Measurements from ENCODE around the gene FARP1.
"Not testable (repeated sequence)": the region's sequence is repeated elsewhere in the genome, so short reads cannot be mapped to it uniquely, and the experiment has no call there.

Gene FARP1

GRCh38 chr13:98206946-98207345, 64.1 kb downstream of the FARP1 start:
- no peak for DNase-seq

DNA sequence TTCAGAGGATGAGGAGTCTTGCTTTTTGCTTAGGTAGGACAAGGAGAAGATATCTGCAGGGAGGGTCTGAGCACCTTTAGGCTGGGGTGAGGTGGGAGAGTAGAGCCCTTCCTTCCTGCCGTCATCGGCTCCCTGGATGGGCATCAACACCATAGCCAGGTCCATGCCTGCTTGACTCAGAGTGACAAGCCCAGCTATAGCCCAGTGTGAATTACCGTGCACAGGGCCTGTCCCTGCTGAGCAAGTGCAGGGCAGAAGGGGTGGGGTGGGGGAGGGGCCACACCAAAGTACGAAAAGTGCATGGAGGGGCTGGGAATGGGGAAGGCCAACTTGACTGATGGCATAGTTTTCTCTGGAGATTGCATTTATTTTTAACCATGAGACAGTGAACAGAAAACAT, 64.5 kb downstream of the FARP1 start:
- no peak for DNase-seq

DNA sequence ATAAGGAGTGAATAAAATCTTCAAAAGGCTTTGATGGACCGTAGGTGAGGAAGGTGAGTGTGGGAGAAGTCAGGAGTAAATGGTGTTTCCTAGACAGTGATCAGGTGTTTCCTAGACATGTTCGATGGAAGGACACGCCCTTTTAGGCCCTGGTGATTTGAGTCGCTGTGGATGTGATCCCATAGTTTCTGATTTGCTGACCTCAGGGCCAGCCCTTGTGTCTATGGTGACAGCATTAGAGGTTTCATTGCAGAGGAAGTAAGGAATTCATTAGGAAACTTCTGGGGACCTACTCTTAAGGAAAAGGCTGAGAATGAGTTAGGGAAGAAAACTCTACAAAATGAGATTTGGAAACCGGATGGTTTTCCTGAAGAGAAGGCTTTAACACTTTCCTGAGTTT, 65.7 kb downstream of the FARP1 start:
- DNase-seq = no peak

DNA sequence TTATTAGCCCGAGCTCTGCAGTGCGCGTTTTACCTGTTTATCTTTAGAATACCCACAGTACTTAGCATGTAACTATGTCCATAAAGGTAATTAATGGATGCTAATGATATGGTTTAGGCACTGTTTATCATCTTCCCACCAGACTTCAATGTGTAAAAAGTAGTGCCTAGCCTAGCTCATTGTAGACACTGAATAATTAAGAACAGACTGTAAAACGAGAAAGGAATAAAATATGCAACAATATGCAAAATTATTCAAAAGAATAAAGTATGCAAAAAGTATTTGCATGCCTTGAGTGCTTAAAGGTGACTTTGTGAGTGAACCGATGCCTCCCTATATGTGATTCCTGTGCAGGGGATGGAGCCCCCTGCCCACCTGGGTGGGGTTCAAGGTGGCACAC, 69.9 kb downstream of the FARP1 start:
- no peak for DNase-seq

GRCh38 chr13:98213354-98213753, 70.5 kb downstream of the FARP1 start:
- DNase-seq = no peak

- no peak for DNase-seq
Observed at GRCh38 chr13:98214008-98214643, 71.2 kb downstream of the FARP1 start.

- DNase-seq = no peak
Observed at GRCh38 chr13:98214707-98215106, 71.8 kb downstream of the FARP1 start.

DNA sequence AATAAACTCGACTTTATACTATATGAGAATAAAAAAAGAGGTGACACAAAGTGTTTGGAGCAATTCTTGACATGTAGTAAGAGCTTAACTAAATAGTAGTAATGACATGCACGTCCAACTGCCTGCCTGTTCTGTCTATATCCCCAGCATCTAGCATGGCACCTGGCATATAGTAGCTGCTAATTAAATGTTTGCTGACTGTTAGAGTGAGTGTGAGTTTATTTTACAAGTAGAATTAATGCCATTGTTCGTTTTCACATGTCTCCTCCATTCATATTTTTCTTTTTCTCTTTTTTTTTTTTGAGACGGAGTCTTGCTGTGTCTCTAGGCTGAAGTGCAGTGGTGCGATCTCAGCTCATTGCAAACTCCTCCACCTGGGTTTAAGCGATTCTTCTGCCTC, 72.6 kb downstream of the FARP1 start:
- DNase-seq = no peak

DNA sequence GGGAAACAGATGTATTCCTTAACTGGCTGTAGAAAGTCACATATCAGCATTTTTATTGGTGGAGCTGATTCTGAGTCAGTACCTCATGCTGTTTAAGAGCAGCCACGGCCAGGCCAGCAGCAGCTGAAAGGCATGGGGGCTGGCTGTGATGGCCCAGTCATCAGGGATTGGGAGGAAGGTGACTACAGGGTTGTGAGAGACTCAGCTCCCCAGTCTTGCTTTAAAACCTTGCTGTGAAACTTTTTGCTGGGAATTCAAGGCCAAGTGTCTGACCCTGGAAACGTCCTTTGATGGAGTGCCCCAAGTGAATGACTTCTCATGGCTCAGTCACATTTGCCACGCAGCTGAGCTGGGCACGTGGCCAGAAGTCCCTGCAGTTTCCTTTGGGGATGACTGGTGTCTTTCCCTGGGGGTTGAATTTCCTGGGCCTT, 73.3 kb downstream of the FARP1 start:
- no peak for DNase-seq

DNA sequence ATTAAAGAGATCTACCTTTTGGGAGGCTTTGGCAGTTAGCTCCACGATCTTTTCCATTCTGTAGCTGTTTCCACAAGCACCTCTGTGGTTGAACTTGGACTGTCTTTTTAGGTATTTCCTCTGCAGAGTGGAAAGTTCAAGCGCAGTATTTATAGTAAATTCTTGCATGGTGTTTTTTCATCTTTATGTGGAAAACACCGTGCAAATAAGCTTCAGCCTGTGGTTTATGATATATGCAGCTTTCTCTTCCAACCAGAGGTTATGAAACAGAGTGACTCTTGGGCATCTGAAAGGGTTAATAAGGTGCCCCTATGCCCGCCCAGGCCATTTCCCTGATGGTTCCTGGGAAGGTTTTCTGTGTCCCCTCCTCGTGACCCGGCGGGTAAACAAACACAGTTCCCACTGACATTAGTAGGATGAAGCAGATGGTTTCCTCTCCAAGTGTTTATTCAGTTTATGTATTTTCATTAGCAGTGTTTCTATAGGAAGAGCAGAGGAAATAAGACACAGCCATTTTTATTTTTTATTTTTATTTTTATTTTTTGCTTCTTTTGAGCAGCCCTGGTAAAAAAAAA, 73.9 kb downstream of the FARP1 start:
- no peak for DNase-seq

DNA sequence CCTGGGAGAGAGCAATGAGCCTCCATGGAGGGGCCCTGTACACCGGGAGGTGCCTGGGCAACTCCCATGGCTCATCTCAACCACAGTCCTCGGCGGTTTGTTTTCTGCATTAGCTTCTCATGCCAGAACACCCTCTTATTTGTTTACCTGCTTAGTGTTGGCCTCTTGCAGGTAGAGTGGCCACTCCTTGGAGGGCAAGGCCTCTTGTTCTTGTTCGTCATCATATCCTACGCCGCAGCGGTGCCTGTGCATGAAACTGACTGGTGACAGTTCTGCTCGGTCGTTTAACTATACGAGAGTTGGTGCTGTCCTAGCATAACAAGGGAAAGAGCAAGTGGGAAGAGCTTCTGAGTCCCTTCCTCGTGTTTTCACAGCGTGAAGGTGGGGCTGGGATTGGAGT, 74.7 kb downstream of the FARP1 start:
- DNase-seq = no peak

DNA sequence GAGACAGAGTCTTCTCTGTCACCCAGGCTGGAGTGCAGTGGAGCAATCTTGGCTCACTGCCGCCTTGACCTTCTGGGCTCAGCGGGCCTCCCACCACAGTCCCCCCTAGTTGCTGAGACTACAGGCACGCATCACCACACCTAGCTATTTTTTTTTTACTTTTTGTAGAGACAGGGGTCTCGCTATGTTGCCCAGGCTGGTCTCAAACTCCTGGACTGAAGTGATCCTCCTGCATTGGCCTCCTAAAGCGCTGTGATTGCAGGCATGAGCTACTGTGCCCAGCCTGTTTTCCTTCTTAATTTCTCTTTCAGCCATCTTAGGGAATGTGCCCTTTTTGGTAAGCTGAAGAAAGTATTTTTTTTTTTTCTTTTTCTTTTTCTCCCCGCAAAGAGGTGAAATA, 76.8 kb downstream of the FARP1 start:
- DNase-seq = no peak

DNA sequence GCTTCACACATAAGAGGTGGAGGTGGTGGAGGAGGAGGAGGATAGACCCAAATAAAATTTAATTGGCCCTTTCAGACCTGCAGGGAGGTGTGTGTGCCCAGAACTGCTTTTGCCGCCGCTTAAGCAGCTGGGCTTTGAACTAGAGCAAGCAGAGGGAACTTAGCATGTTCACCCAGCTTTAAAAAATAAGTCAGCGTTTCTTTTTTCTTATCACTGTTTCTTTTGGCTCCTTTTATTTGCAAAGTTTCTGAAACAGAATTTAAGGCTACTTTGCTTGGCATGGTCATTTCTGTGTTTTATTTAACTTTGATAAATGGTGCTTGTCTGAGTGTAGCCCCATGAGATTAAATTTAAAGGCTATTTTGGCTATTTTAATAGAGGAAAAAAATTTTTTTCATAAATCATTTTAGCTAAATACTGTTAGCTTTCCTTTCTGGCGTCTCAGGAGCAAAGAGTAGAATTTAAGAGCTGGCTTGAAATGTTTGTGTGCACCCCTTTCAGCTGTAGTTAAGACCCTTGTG, 77.4 kb downstream of the FARP1 start:
- no peak for DNase-seq

GRCh38 chr13:98221234-98221633, 78.3 kb downstream of the FARP1 start:
- no peak for DNase-seq

DNA sequence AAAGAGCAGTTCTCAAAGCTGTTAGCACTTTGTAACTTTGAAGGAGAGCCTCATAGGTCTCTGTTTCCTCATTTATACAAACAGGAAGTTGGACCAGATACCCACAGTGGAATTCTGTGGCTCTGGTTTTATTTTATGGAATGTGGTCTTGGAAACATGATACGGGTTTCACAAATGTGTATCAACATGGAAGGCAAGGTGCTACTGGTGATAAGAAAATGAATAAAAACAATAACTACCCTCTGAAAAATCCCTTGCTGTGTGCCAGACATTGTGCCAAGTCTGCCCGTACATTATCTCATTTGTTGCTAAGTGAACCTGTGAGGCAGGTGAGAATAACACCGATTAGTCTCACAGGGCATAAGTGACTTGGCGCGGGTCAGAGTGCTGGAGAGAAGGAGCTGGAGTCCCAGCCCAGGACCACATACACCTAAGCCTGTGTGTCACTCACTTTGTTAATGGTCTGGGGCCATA, 79.2 kb downstream of the FARP1 start:
- DNase-seq = no peak

- DNase-seq = no peak
Observed at GRCh38 chr13:98222816-98223215, 79.9 kb downstream of the FARP1 start.

DNA sequence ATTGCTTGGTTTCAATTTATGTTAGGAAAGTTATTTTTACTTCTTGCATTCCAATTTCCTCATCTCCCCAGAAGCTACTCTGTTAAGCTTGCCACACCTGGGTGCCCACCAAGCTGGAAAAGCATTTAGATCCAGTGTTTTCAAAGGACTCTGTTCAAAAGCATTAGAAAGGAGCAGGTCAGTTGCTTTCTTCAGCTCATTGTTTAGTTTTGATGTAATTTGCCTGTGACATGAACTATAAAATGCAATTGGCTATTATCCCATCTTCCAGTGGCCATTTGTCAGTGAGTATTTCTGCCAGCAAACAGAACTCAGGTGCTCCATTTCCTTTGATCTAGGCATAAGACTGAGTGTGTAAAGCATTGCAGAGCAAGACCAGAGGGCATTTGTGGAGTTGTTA, 80.8 kb downstream of the FARP1 start:
- no peak for DNase-seq

DNA sequence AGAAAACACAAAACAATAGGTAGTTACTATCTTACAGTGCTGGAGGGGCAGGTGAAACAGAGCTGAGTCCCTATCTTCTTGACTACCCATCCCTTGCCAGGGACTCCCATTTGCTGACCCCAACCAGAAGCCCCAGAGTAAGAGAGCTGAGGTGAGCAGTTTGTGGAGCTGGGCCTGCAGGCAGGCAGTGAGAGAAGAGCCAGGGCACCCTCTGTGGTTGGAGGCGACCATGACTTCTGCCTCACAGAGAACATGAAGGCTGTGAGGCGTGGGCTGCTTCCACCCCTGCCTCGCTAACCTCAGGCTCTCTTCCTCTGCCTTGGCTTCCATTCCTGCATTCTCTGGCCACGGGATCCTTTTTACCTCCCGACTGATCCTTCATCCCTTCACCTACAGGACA, 81.7 kb downstream of the FARP1 start:
- no peak for DNase-seq

- no peak for DNase-seq
Observed at GRCh38 chr13:98225036-98225940, 82.4 kb downstream of the FARP1 start.

DNA sequence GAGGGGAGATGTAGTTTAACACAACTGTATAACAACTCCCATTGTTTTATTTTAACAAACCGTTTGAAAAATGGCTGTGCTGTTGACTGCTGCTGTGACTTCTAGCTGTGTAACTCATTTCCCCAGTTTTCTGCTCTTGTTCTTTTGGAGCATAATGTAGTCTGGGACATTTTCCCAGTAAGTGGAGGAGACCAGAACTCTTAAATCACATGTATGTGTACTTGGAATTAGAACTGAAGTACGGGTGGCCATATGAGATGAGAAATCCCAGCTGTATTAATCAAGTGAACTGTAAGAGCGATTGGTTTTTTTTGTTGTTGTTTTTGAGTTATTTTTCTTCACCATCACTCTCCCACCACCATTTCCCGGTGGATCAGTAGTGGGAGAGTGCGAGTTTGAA, 83.6 kb downstream of the FARP1 start:
- no peak for DNase-seq

- no peak for DNase-seq
Observed at GRCh38 chr13:98228661-98229341, 85.9 kb downstream of the FARP1 start.

- DNase-seq = not testable (repeated sequence)
Observed at GRCh38 chr13:98230762-98231161, 87.9 kb downstream of the FARP1 start.

- DNase-seq = no peak
Observed at GRCh38 chr13:98232456-98232855, 89.6 kb downstream of the FARP1 start.

Data from activated CD8-positive, alpha-beta memory T cell treated with anti-CD3 and anti-CD28 coated beads for 24 hours (primary cell).